WTC11 (cell line): ENCODE data around the gene MBD6.

Experiments
- ATF1 ChIP-seq: sonication (generic); formaldehyde crosslinking; IDR thresholded peaks from 2 replicates; pipeline ENCODE4 v1.8.1; 2023; ENCODE audit warnings: mild to moderate bottlenecking, moderate library complexity, missing genetic modification reagents
- CREB1 ChIP-seq: sonication (generic); formaldehyde crosslinking; IDR thresholded peaks from 2 replicates; pipeline ENCODE4 v1.8.0; 2023; ENCODE audit warnings: mild to moderate bottlenecking, missing genetic modification reagents
- GABPB1 ChIP-seq: sonication (generic); formaldehyde crosslinking; IDR thresholded peaks from 2 replicates; pipeline ENCODE4 v1.8.1; 2023; ENCODE audit warnings: mild to moderate bottlenecking, missing genetic modification reagents
- JUN ChIP-seq: sonication (generic); formaldehyde crosslinking; IDR thresholded peaks from 2 replicates; pipeline ENCODE4 v1.8.0; 2023; ENCODE audit warnings: mild to moderate bottlenecking, missing genetic modification reagents
- KAT7 ChIP-seq: sonication (generic); formaldehyde crosslinking; IDR thresholded peaks from 2 replicates; pipeline ENCODE4 v1.8.1; 2023; ENCODE audit warnings: missing genetic modification reagents, mild to moderate bottlenecking, borderline replicate concordance
- MAX ChIP-seq: sonication (generic); formaldehyde crosslinking; IDR thresholded peaks from 2 replicates; pipeline ENCODE4 v1.8.0; 2022; ENCODE audit warnings: mild to moderate bottlenecking, missing genetic modification reagents
- NFYB ChIP-seq: sonication (generic); formaldehyde crosslinking; conservative IDR thresholded peaks from 2 replicates; pipeline ENCODE4 v1.8.0; 2022; ENCODE audit warnings: low read depth, missing genetic modification reagents
- NR1H2 ChIP-seq: sonication (generic); formaldehyde crosslinking; IDR thresholded peaks from 2 replicates; pipeline ENCODE4 v1.9.0; 2021; ENCODE audit warnings: mild to moderate bottlenecking, moderate library complexity, missing genetic modification reagents
- NR2C2 ChIP-seq: sonication (generic); formaldehyde crosslinking; IDR thresholded peaks from 2 replicates; pipeline ENCODE4 v1.8.0; 2022; ENCODE audit warnings: mild to moderate bottlenecking, missing genetic modification reagents
- USF2 ChIP-seq: sonication (generic); formaldehyde crosslinking; IDR thresholded peaks from 2 replicates; pipeline ENCODE4 v1.8.1; 2023; ENCODE audit warnings: mild to moderate bottlenecking, missing genetic modification reagents, moderate library complexity
- ZBTB43 ChIP-seq: sonication (generic); formaldehyde crosslinking; IDR thresholded peaks from 2 replicates; pipeline ENCODE4 v1.8.1; 2023; ENCODE audit warnings: mild to moderate bottlenecking, missing genetic modification reagents
- ZNF121 ChIP-seq: sonication (generic); formaldehyde crosslinking; IDR thresholded peaks from 2 replicates; pipeline ENCODE4 v1.8.0; 2023; ENCODE audit warnings: missing genetic modification reagents
- TF ChIP-seq, protein P1 (sequence below): fragments of 200-600 bp; IDR thresholded peaks from 2 replicates; pipeline ENCODE4 v1.8.0; 2022; ENCODE audit warnings: antibody characterized with exemption
- TF ChIP-seq, protein P2 (sequence below): sonication (generic); formaldehyde crosslinking; IDR thresholded peaks from 2 replicates; pipeline ENCODE4 v1.8.0; 2022; ENCODE audit warnings: mild to moderate bottlenecking, missing genetic modification reagents

- TF ChIP-seq, protein P1, sequence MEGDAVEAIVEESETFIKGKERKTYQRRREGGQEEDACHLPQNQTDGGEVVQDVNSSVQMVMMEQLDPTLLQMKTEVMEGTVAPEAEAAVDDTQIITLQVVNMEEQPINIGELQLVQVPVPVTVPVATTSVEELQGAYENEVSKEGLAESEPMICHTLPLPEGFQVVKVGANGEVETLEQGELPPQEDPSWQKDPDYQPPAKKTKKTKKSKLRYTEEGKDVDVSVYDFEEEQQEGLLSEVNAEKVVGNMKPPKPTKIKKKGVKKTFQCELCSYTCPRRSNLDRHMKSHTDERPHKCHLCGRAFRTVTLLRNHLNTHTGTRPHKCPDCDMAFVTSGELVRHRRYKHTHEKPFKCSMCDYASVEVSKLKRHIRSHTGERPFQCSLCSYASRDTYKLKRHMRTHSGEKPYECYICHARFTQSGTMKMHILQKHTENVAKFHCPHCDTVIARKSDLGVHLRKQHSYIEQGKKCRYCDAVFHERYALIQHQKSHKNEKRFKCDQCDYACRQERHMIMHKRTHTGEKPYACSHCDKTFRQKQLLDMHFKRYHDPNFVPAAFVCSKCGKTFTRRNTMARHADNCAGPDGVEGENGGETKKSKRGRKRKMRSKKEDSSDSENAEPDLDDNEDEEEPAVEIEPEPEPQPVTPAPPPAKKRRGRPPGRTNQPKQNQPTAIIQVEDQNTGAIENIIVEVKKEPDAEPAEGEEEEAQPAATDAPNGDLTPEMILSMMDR = no peak
- TF ChIP-seq NR2C2 (CRISPR knock-in tag) = no peak
- TF ChIP-seq GABPB1 = no peak
- TF ChIP-seq CREB1 = no peak
- TF ChIP-seq ZNF121 (CRISPR knock-in tag) = no peak
- no peak for TF ChIP-seq MAX
- TF ChIP-seq NR1H2 (CRISPR knock-in tag) = no peak
- TF ChIP-seq, protein P2, sequence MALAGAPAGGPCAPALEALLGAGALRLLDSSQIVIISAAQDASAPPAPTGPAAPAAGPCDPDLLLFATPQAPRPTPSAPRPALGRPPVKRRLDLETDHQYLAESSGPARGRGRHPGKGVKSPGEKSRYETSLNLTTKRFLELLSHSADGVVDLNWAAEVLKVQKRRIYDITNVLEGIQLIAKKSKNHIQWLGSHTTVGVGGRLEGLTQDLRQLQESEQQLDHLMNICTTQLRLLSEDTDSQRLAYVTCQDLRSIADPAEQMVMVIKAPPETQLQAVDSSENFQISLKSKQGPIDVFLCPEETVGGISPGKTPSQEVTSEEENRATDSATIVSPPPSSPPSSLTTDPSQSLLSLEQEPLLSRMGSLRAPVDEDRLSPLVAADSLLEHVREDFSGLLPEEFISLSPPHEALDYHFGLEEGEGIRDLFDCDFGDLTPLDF (CRISPR knock-in tag) = no peak
- no peak for TF ChIP-seq ATF1
- no peak for TF ChIP-seq JUN (CRISPR knock-in tag)
- TF ChIP-seq USF2 (CRISPR knock-in tag) = no peak
- TF ChIP-seq NFYB (CRISPR knock-in tag) = no peak
- no peak for TF ChIP-seq KAT7 (CRISPR knock-in tag)
- no peak for TF ChIP-seq ZBTB43
Observed at GRCh38 chr12:57550641-57551549, 28.3 kb downstream of the MBD6 start.
